Left ventricle myocardium superior (tissue), 1 donor: ENCODE measurements around the gene CT45A6. TPM values are rescaled to one million over a fixed set of nuclear protein-coding genes. Genes with fewer than 3 reads are reported as not detected.
"Not testable (repeated sequence)": the region's sequence is repeated elsewhere in the genome, so short reads cannot be mapped to it uniquely, and the experiment has no call there.

Source experiments
- ATAC-seq: fragments of 200-7000 bp; cut with Tn5 transposase; one replicate; pipeline ENCODE4 v1.9.1; 2020; ENCODE audit warnings: mild to moderate bottlenecking, moderate library complexity
- DNase-seq: peaks from one replicate; pipeline ENCODE4 v3.0.0-alpha.2; 2020
- intact Hi-C: fragments of 100-400 bp; cut with micrococcal nuclease; formaldehyde crosslinking; loops from one replicate; pipeline ENCODE4 v1.11.0; 2022
- long read RNA-seq: library from polyadenylated mRNA; unstranded; transcript quantifications from one replicate; pipeline ENCODE4 v2.0.0, GENCODE V29; 2021
- total RNA-seq: library from RNA; stranded (reverse); fragmentation: NEBNext Ultra II Directional; extraction: Animal tissue kit (Norgen Biotek cat#: 25700); gene quantifications from one replicate; pipeline ENCODE4 v1.2.1, GENCODE V29; 2021
- donor health status: DM: no; HTN: yes; CAD: no; lungs with severe emphysema.

The CT45A6 gene, protein sequence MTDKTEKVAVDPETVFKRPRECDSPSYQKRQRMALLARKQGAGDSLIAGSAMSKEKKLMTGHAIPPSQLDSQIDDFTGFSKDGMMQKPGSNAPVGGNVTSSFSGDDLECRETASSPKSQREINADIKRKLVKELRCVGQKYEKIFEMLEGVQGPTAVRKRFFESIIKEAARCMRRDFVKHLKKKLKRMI
- total RNA-seq, result not detected
- long read RNA-seq, result 0 reads

DNA sequence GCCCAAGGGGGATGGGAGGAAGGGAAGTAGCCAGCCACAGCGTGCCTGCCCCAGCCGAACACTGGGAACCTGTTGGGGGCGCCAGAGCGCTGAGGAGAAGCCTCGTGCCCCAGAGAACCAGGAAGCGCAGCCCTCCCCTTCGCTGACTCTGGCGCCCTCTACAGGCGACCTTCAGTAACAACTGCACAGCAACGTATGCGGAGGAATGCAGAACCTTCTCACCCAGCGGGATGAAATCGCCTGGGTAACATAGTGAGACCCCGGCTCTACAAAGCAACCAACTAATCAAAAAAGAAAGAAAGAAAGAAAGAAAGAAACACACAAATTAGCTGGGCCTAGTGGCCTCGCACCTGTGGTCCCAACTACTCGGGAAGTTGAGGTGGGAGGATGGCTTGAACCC lies at the start of gene CT45A6:
TSS of gene CT45A6 (minus strand) at position 101 of the 400 bp plus-strand sequence. CDS start 3,794 bp downstream, outside the sequence.
- DNase-seq, ATAC-seq, intact Hi-C loops: not testable (repeated sequence)

DNA sequence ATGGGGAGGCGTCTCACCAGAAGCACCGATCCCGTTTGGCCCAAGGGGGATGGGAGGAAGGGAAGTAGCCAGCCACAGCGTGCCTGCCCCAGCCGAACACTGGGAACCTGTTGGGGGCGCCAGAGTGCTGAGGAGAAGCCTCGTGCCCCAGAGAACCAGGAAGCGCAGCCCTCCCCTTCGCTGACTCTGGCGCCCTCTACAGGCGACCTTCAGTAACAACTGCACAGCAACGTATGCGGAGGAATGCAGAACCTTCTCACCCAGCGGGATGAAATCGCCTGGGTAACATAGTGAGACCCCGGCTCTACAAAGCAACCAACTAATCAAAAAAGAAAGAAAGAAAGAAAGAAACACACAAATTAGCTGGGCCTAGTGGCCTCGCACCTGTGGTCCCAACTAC lies 34.6 kb upstream of the CT45A6 start, which contains the start of gene CT45A7:
TSS of gene CT45A7 (minus strand) at position 101 of the 400 bp plus-strand sequence. CDS start 3,747 bp downstream, outside the sequence.
- ATAC-seq, intact Hi-C loops, DNase-seq: not testable (repeated sequence)

DNA sequence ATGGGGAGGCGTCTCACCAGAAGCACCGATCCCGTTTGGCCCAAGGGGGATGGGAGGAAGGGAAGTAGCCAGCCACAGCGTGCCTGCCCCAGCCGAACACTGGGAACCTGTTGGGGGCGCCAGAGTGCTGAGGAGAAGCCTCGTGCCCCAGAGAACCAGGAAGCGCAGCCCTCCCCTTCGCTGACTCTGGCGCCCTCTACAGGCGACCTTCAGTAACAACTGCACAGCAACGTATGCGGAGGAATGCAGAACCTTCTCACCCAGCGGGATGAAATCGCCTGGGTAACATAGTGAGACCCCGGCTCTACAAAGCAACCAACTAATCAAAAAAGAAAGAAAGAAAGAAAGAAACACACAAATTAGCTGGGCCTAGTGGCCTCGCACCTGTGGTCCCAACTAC lies 17.3 kb upstream of the CT45A6 start, which contains the start of gene CT45A2:
TSS of gene CT45A2 (minus strand) at position 101 of the 400 bp plus-strand sequence. CDS start 3,747 bp downstream, outside the sequence.
- DNase-seq, intact Hi-C loops, ATAC-seq: not testable (repeated sequence)

DNA sequence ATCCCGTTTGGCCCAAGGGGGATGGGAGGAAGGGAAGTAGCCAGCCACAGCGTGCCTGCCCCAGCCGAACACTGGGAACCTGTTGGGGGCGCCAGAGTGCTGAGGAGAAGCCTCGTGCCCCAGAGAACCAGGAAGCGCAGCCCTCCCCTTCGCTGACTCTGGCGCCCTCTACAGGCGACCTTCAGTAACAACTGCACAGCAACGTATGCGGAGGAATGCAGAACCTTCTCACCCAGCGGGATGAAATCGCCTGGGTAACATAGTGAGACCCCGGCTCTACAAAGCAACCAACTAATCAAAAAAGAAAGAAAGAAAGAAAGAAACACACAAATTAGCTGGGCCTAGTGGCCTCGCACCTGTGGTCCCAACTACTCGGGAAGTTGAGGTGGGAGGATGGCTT lies 17.2 kb downstream of the CT45A6 start, which contains the start of gene CT45A5:
TSS of gene CT45A5 (minus strand) at position 101 of the 400 bp plus-strand sequence. CDS start 3,774 bp downstream, outside the sequence.
- intact Hi-C loops, result not testable (repeated sequence)

DNA sequence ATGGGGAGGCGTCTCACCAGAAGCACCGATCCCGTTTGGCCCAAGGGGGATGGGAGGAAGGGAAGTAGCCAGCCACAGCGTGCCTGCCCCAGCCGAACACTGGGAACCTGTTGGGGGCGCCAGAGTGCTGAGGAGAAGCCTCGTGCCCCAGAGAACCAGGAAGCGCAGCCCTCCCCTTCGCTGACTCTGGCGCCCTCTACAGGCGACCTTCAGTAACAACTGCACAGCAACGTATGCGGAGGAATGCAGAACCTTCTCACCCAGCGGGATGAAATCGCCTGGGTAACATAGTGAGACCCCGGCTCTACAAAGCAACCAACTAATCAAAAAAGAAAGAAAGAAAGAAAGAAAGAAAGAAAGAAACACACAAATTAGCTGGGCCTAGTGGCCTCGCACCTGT lies 34.5 kb downstream of the CT45A6 start, which contains the start of gene CT45A3:
TSS of gene CT45A3 (minus strand) at position 101 of the 400 bp plus-strand sequence. CDS start 3,747 bp downstream, outside the sequence.
- intact Hi-C loops, ATAC-seq: not testable (repeated sequence)

More for the DNA sequence above, 17.2 kb downstream of the CT45A6 start, which contains the start of gene CT45A5:
- not testable (repeated sequence) for ATAC-seq, DNase-seq

DNA sequence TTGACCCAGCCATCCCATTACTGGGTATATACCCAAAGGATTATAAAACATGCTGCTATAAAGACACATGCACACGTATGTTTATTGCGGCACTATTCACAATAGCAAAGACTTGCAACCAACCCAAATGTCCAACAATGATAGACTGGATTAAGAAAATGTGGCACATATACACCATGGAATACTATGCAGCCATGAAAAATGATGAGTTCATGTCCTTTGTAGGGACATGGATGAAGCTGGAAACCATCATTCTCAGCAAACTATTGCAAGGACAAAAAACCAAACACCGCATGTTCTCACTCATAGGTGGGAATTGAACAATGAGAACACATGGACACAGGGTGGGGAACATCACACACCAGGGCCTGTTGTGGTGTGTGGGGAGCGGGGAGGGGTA lies 57.8 kb downstream of the CT45A6 start:
- intact Hi-C loops, ATAC-seq, DNase-seq: not testable (repeated sequence)

More for the DNA sequence above, 34.5 kb downstream of the CT45A6 start, which contains the start of gene CT45A3:
- not testable (repeated sequence) for DNase-seq

Other genes with a start within 250 kb of the CT45A6 start
- not detected for gene CT45A1, start 89.1 kb downstream of the CT45A6 start, total RNA-seq
- not detected for gene CT45A3, start 34.6 kb downstream of the CT45A6 start, total RNA-seq
- not detected for gene CT45A5, start 17.3 kb downstream of the CT45A6 start, total RNA-seq
- not detected for gene CT45A2, start 17.2 kb upstream of the CT45A6 start, total RNA-seq
- gene CT45A7, start 34.5 kb upstream of the CT45A6 start, total RNA-seq, result not detected
- not detected for gene CT45A8, start 51.8 kb upstream of the CT45A6 start, total RNA-seq
- not detected for gene CT45A9, start 69.0 kb upstream of the CT45A6 start, total RNA-seq
- not detected for gene CT45A10, start 90.7 kb upstream of the CT45A6 start, total RNA-seq
- not detected for gene SAGE1, start 90.9 kb upstream of the CT45A6 start, total RNA-seq
- 24.7 TPM for gene MMGT1, start 171.2 kb upstream of the CT45A6 start, total RNA-seq
- gene SLC9A6, start 182.6 kb upstream of the CT45A6 start, total RNA-seq, result 17.3 TPM